ENCODE data around the gene COG5. TPM values are rescaled to one million over a fixed set of nuclear protein-coding genes. Genes with fewer than 3 reads are reported as not detected.

COG5 gene
- total and polyA plus RNA-seq, 12 donors, result 4.4 to 43.8 (median 32.8) TPM

DNA sequence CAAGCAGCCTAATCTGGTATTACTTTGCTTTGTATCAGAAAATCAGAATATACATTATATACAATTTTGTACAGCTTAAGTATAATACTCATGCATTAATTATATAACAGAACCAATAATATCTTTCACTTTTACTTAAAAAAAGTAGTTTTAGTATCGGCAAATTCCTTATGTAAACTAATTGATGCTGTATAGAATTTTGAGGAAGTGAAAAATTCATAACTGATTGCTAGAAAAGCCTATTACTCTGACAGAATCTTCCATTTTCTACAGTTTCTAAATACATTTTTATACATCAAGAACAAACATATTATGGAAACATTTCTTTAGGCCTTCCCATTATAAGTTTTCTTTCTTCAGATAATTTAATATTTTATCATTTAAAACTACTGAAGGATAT, 217.8 kb downstream of the COG5 start:
- Histone ChIP-seq H3K27ac (no peak overlapping the region), H3K9me3 (replicated peaks in 1 of 3) (no peaks in the 10 kb centered on the region), H3K36me3 (replicated peaks in 1 of 2) (no peaks in the 10 kb centered on the region), H3K4me1 (replicated peaks in 1 of 2) (no peaks in the 10 kb centered on the region), H3K4me3 (no peak overlapping the region), H3K27me3 (no peaks in the 10 kb centered on the region)
- intact Hi-C loops (cut with DNase I), result no loop called here
- no peak for DNase-seq
- 78 to 98% (median 95%) methylated on average over 1 of the region's 1 CpG for WGBS, 4 donors
- TF ChIP-seq POLR2A (IDR thresholded peaks at IDR 0.05), result no peak
- TF ChIP-seq, protein P1, sequence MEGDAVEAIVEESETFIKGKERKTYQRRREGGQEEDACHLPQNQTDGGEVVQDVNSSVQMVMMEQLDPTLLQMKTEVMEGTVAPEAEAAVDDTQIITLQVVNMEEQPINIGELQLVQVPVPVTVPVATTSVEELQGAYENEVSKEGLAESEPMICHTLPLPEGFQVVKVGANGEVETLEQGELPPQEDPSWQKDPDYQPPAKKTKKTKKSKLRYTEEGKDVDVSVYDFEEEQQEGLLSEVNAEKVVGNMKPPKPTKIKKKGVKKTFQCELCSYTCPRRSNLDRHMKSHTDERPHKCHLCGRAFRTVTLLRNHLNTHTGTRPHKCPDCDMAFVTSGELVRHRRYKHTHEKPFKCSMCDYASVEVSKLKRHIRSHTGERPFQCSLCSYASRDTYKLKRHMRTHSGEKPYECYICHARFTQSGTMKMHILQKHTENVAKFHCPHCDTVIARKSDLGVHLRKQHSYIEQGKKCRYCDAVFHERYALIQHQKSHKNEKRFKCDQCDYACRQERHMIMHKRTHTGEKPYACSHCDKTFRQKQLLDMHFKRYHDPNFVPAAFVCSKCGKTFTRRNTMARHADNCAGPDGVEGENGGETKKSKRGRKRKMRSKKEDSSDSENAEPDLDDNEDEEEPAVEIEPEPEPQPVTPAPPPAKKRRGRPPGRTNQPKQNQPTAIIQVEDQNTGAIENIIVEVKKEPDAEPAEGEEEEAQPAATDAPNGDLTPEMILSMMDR (IDR thresholded peaks at IDR 0.05), result no peak

DNA sequence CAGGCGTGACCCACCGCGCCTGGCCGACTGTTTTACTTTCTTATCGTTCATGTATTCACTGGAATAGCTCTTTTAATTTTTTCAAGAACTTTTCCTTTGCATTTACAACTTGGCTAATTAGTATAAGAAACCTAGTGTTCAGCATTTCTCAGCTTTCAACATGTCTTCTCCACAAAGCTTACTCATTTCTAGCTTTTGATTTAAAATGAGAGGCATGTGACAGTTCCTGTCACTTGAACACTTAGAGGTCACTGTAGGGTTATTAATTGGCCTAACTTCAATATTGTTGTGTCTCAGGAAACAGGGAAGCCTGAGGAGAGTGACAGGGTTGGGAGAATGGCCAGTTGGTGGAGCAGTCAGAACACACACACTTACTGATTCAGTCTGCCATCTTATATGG, 218.9 kb downstream of the COG5 start:
- Histone ChIP-seq H3K4me1 (replicated peaks in 1 of 2) (no peaks in the 10 kb centered on the region), H3K4me3 (no peak overlapping the region), H3K27me3 (no peaks in the 10 kb centered on the region), H3K36me3 (replicated peaks in 1 of 2) (no peaks in the 10 kb centered on the region), H3K9me3 (replicated peaks in 1 of 3) (no peaks in the 10 kb centered on the region), H3K27ac (no peak overlapping the region)
- WGBS, 4 donors, result 97 to 100% (median 97%) methylated on average over 5 of the region's 5 CpGs
- TF ChIP-seq, protein P1 (IDR thresholded peaks at IDR 0.05), result no peak
- TF ChIP-seq POLR2A (IDR thresholded peaks at IDR 0.05), result no peak
- DNase-seq, result no peak
- intact Hi-C loops (cut with DNase I), result no loop called here

DNA sequence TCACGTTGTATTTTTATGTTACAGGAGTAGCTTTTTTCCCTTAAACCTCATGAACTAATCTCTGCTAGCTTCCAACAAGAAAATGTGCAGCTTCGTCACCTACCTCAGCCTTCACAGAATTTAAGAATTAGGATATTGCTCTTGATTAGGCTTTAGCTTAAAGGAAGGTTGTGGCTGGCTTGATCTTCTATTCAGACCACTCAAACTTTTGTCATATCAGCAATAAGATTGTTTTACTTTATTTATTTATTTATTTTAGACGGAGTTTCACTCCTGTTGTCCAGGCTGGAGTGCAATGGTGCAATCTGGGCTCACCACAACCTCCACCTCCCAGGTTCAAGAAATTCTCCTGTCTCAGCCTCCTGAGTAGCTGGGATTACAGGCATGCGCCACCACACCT, 219.4 kb downstream of the COG5 start:
- WGBS, 4 donors, result 95 to 100% (median 98%) methylated on average over 4 of the region's 4 CpGs
- Histone ChIP-seq H3K27ac (no peak overlapping the region), H3K27me3 (no peaks in the 10 kb centered on the region), H3K36me3 (replicated peaks in 1 of 2) (no peaks in the 10 kb centered on the region), H3K4me3 (no peak overlapping the region), H3K9me3 (replicated peaks in 1 of 3) (no peaks in the 10 kb centered on the region), H3K4me1 (replicated peaks in 1 of 2) (no peaks in the 10 kb centered on the region)
- intact Hi-C loops (cut with DNase I), result no loop called here
- no peak for TF ChIP-seq POLR2A (IDR thresholded peaks at IDR 0.05)
- TF ChIP-seq, protein P1 (IDR thresholded peaks at IDR 0.05), result no peak
- no peak for DNase-seq

DNA sequence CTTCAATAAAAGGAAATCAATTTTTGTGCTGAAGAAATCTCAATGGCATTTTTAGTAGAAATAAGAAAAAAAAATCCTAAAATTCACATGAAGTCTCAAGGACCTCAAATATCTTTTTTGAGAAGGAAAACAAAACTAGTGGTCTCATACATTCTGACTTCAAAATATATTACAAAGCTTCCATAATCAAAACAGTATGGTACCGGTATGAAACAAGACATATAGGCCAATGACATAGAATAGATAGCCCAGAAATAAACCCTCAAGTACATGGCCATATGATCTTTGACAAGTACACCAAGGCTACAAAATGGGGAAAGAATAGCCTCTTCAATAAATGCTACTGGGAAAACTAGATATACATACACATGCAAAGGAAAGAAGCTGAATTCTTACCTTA, 225.6 kb downstream of the COG5 start:
- H3K27ac ChIP-seq, result no peak overlapping the region
- peaks cover 0 to 9% of the 10 kb centered on the region in 2 donors for H3K4me1 ChIP-seq (replicated peaks in 1 of 2)
- intact Hi-C loops (cut with DNase I), result no loop called here
- H3K9me3 ChIP-seq (replicated peaks in 1 of 3), result no peaks in the 10 kb centered on the region
- H3K27me3 ChIP-seq, result no peaks in the 10 kb centered on the region
- WGBS, 4 donors, result 96 to 100% (median 100%) methylated on average over 1 of the region's 1 CpG
- no peaks in the 10 kb centered on the region for H3K36me3 ChIP-seq (replicated peaks in 1 of 2)
- no peak overlapping the region for H3K4me3 ChIP-seq
- TF ChIP-seq POLR2A (IDR thresholded peaks at IDR 0.05), result no peak
- TF ChIP-seq, protein P1 (IDR thresholded peaks at IDR 0.05), result no peak
- DNase-seq, result no peak

All from adrenal gland (tissue), 12 donors.